Aorta (tissue), 5 donors: Measurements from ENCODE around the gene NLGN4X. TPM values are rescaled to one million over a fixed set of nuclear protein-coding genes. Genes with fewer than 3 reads are reported as not detected.

Experiments used
- ATAC-seq: fragments of 200-7000 bp; cut with Tn5 transposase; one replicate; pipeline ENCODE4 v1.9.1; 2022; ENCODE audit warnings: moderate library complexity; ENCODE audit not compliant: low FRiP score
- DNase-seq, 2 donors: peaks; one replicate each; pipeline ENCODE4 v3.0.0-alpha.2; 2020
- H3K27ac ChIP-seq, 2 donors: one replicate each; pipeline ENCODE4 v1.5.1; 2013; ENCODE audit warnings: low read length in 2 of 2, mild to moderate bottlenecking in 2 of 2, moderate library complexity in 2 of 2, control low read depth in 1 of 2, inconsistent platforms in 1 of 2, low read depth in 1 of 2
- H3K27me3 ChIP-seq, 2 donors: one replicate each; pipeline ENCODE4 v1.6.1; 2013; ENCODE audit warnings: control low read depth in 1 of 2, low read length in 1 of 2, mild to moderate bottlenecking in 1 of 2, moderate library complexity in 1 of 2; ENCODE audit not compliant: insufficient read depth in 2 of 2, control insufficient read depth in 1 of 2
- H3K36me3 ChIP-seq, 2 donors: one replicate each; pipeline ENCODE4 v1.6.1; 2013; ENCODE audit warnings: control low read depth in 1 of 2, low read length in 1 of 2, mild to moderate bottlenecking in 1 of 2; ENCODE audit not compliant: insufficient read depth in 2 of 2, control insufficient read depth in 1 of 2
- H3K4me1 ChIP-seq, 2 donors: one replicate each; pipeline ENCODE4 v1.6.1; 2013; ENCODE audit warnings: low read length in 2 of 2, control low read depth in 1 of 2, mild to moderate bottlenecking in 1 of 2, moderate library complexity in 1 of 2; ENCODE audit not compliant: insufficient read depth in 2 of 2, control insufficient read depth in 1 of 2
- H3K4me3 ChIP-seq, 2 donors: one replicate each; pipeline ENCODE4 v1.5.1; 2013; ENCODE audit warnings: low read length in 2 of 2, control low read depth in 1 of 2, mild to moderate bottlenecking in 1 of 2
- H3K9me3 ChIP-seq: one replicate; pipeline ENCODE4 v1.6.1; 2013; ENCODE audit warnings: mild to moderate bottlenecking, low read length; ENCODE audit not compliant: control insufficient read depth
- WGBS, 2 donors: extraction: QIAGEN DNeasy Blood & Tissue Kit; methylation state at CpG; one replicate each; pipeline ENCODE4 v1.1.7; 2013; 5-methylcytosine and 5-hydroxymethylcytosine counted together
- intact Hi-C, 2 donors: fragments of 100-400 bp; cut with DNase I; formaldehyde crosslinking; loops; one replicate each; pipeline versions ENCODE4 v1.14.2 to v1.15.0; 2022
- long read RNA-seq, 2 donors: library from polyadenylated mRNA; unstranded; transcript quantifications; one replicate each; pipeline ENCODE4 v2.0.0, GENCODE V29; 2020 to 2021
- polyA plus RNA-seq, 2 donors: library from polyadenylated mRNA; stranded (reverse); fragments of 200-250 nt; gene quantifications; one replicate each; pipeline ENCODE4 v1.2.3, GENCODE V29; 2013
- total RNA-seq, 2 donors: library from RNA; stranded (reverse); fragmentation: NEBNext Ultra II Directional; extraction: Animal tissue kit (Norgen Biotek cat#: 25700); gene quantifications; one replicate each; pipeline ENCODE4 v1.2.1, GENCODE V29; 2021
- donor health status: healthy with polysubstance abuse.
- donor health status: Bipolar disorder and iron deficiency.
- donor health status: DM: no; HTN: no; CAD: no.
- donor health status: DM: no; HTN: no; CAD: no.
- donor health status: DM: yes; HTN: yes; CAD: no.

The NLGN4X gene
- total RNA-seq = 1 to 10 TPM; 1.6 to 2.1 TPM
- polyA plus RNA-seq = under 1 TPM; 0.13 to 0.31 TPM
- long read RNA-seq, donor 1, full-length matches to known transcripts = 2 of 2 reads
- long read RNA-seq, donor 1, partial matches to known transcripts = 0 of 2 reads
- long read RNA-seq, donor 1, other reads (novel, unspliced or antisense) = 0 of 2 reads
- long read RNA-seq, donor 2, partial matches to known transcripts = 0 of 2 reads
- long read RNA-seq, donor 2, other reads (novel, unspliced or antisense) = 2 of 2 reads

DNA sequence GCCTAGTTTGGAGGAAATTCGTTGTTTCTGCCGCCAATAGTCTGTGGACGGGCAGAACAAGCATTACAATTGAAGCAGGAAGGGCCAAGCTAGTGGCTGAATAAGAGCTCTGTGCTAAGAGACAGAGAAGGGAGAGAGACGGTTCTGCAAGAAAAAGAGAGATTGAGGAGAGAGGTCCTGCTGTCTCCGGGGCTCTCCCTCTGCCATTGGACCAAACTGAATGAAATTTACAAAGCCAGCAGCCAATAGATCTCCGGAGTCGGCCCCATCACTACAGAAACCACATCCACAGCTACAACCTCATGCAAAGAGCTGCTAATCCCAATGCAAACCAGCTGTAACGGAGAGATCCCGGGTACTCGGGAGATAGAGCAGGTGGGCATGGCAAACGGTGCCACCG lies at the start of gene NLGN4X:
Gene NLGN4X, minus strand, starts transcription at position 148 of the 400 bp plus-strand sequence. CDS start 77,401 bp downstream, outside the sequence.
- ATAC-seq (no peak), DNase-seq (no peak)
- Histone ChIP-seq H3K4me1 (no peaks in the 10 kb centered on the region), H3K9me3 (no peaks in the 10 kb centered on the region), H3K36me3 (no peaks in the 10 kb centered on the region), H3K27me3 (no peaks in the 10 kb centered on the region), H3K4me3 (no peak within 1 kb of the TSS), H3K27ac (no peak within 1 kb of the TSS)
- WGBS, 2 donors = 1% methylated on average over 12 of the region's 12 CpGs
- intact Hi-C loops = no loop called here

DNA sequence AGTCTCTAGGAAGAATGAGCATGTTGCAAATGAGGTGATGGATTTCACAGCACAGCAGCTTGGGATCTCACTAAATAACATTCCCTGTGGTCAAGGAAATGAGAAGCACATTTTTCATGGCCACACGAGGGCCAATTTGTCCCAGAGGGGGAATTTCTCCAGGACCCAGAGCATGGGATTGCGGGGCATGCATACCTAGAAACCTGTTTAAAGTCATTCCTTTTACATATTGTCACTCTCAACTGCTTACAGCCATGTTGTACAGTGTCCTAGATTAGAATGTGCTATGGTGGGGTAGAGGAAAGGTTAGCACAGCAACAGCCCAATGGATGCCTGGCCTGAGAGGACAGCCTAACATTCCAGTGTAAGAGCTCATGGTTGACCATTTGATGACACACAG lies 37.4 kb upstream of the NLGN4X start:
- Histone ChIP-seq H3K4me1 (no peaks in the 10 kb centered on the region), H3K27ac (no peak overlapping the region), H3K36me3 (no peaks in the 10 kb centered on the region), H3K27me3 (no peaks in the 10 kb centered on the region), H3K4me3 (no peak overlapping the region), H3K9me3 (no peaks in the 10 kb centered on the region)
- no peak for DNase-seq
- WGBS, 2 donors = 70 to 75% methylated on average over 2 of the region's 2 CpGs
- ATAC-seq = no peak
- intact Hi-C loops = no loop called here

DNA sequence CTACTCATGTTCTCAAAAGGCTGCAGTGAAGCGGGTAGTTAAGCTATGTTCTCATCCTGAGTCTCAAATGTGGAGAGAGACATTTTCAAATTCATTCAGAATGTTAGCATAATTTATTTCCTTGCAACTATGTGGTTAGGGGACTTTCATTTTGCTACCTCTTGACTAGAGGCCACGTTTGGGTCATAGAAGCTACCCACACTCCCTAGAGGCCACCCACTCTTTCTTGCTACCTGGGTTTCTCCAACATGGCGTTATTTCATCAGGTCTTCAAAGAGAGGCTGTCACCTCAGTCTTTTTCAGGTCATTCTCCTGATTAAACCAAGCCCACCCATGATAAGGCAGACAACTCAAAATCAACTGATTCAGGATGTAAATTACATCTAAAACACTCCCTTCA lies 34.3 kb upstream of the NLGN4X start:
- Histone ChIP-seq H3K4me1 (no peaks in the 10 kb centered on the region), H3K4me3 (no peak overlapping the region), H3K27ac (no peak overlapping the region), H3K27me3 (no peaks in the 10 kb centered on the region), H3K9me3 (no peaks in the 10 kb centered on the region), H3K36me3 (no peaks in the 10 kb centered on the region)
- intact Hi-C loops = no loop called here
- no peak for ATAC-seq
- no peak for DNase-seq
- 70% methylated on average over 3 of the region's 3 CpGs for WGBS, 2 donors

DNA sequence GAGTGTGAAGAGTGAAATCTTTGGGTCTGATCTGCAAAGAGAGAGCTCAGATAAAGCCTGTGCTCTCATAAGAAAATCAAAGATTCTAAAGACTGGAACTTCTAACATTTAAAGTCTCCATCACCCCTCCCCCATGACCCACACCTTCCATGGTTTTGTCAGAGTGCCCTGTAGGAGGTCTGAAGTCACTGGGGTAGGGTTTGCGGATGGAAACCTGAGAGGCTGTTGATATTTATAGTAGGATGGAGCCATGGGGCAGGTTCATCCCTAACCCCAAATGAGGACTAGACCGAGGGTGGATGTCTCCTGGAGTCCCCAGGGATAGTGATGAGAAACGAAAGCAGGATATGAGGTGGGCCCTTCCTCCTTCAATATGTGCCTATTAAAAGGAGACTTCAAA lies 28.4 kb upstream of the NLGN4X start:
- Histone ChIP-seq H3K27me3 (no peaks in the 10 kb centered on the region), H3K4me1 (no peaks in the 10 kb centered on the region), H3K9me3 (no peaks in the 10 kb centered on the region), H3K4me3 (no peak overlapping the region), H3K27ac (no peak overlapping the region), H3K36me3 (no peaks in the 10 kb centered on the region)
- WGBS, 2 donors = 22 to 26% methylated on average over 3 of the region's 3 CpGs
- DNase-seq = no peak
- intact Hi-C loops = no loop called here
- no peak for ATAC-seq

DNA sequence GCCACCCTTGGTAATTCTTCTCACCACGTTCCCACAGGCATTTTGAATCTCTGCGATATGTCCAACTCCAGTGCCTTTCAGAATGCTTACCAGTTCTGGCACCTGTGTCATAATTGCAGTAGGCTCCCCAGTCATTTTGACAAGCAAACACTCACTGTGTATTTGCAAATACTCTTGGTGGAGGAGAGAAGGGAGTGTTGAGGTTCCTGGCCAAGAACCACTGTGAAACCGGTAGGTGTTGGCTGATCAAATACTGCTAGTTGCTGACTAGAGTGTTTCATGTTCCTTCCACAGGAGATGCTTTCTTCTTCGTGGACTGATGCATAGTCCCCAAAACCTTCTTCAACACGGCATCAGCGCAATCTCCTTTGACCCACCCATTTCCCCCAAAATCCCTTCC lies 16.0 kb upstream of the NLGN4X start:
- intact Hi-C loops = no loop called here
- Histone ChIP-seq H3K9me3 (no peaks in the 10 kb centered on the region), H3K36me3 (no peaks in the 10 kb centered on the region), H3K27ac (no peak overlapping the region), H3K4me3 (no peak overlapping the region), H3K4me1 (no peaks in the 10 kb centered on the region), H3K27me3 (no peaks in the 10 kb centered on the region)
- no peak for DNase-seq
- WGBS, 2 donors = 88 to 89% methylated on average over 6 of the region's 6 CpGs
- no peak for ATAC-seq

DNA sequence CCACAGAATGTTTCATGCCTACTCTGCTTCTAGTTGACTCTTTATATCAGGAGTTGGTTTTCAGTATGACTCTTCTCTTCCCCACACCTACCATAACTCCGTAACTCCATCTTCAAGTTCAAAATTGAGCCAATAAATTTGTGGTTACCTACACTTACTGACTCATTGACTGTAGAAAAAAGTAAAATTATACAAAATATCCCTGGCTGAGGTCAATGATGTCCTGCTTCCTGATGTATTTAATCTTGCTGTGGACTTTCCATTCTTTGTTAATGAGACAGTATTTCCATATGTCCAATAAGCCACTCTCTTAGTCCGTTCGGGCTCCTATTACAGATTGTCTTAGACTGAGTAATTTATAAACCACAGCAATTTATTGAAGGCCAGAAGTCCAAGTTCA lies 9.9 kb upstream of the NLGN4X start:
- no peaks in the 10 kb centered on the region for H3K9me3 ChIP-seq
- H3K4me3 ChIP-seq = no peak overlapping the region
- DNase-seq (no peak), ATAC-seq (no peak)
- intact Hi-C loops = no loop called here
- no peaks in the 10 kb centered on the region for H3K27me3 ChIP-seq
- no peaks in the 10 kb centered on the region for H3K4me1 ChIP-seq
- H3K36me3 ChIP-seq = no peaks in the 10 kb centered on the region
- no peak overlapping the region for H3K27ac ChIP-seq
- WGBS, 2 donors = 86 to 93% methylated on average over 3 of the region's 3 CpGs

DNA sequence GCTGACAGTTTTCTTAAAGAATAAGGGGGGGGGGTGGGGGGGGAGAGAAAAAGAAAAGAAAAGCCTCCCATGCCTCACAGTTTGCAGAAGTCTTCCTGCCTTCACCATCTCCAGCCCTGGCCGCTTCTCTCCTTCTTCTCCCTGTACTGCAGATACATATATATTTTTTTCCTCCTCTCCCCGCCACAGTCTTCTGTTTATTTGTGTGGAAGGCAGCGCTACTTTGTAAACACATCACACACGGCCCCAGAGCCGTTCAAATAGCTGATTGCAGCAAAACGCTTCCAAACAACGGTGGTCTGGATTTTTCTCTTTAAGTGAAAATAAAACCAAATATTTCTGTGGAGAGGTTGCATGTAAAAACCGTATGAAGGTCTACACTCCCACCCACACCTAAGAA lies 732 bp downstream of the NLGN4X start:
- DNase-seq (no peak), ATAC-seq (no peak)
- Histone ChIP-seq H3K4me3 (no peak overlapping the region), H3K27me3 (no peaks in the 10 kb centered on the region), H3K9me3 (no peaks in the 10 kb centered on the region), H3K27ac (no peak overlapping the region), H3K4me1 (no peaks in the 10 kb centered on the region), H3K36me3 (no peaks in the 10 kb centered on the region)
- intact Hi-C loops = no loop called here
- 1 to 2% methylated on average over 8 of the region's 8 CpGs for WGBS, 2 donors

DNA sequence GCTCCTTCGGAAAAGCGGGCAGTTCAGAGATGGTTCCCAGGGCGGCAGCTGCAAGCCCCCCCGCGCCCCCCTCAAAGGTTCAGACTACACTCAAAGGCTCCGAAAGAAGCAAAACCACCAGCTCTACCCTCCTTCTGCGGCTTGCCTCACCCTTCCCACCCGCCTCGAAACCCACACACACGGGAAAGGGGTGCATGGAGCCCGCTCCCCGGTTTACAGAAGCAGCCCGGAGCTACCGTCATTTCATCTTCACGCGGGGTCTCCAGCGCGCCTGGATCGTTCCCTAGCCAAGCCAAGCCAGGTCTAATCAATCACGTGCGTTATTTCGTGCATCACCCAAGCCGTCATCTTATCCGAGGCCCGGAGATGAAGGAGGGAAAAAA lies 1.2 kb downstream of the NLGN4X start:
- DNase-seq (no peak), ATAC-seq (no peak)
- no peak overlapping the region for H3K4me3 ChIP-seq
- H3K27me3 ChIP-seq = no peaks in the 10 kb centered on the region
- intact Hi-C loops = no loop called here
- no peaks in the 10 kb centered on the region for H3K36me3 ChIP-seq
- no peaks in the 10 kb centered on the region for H3K9me3 ChIP-seq
- 0 to 1% methylated on average over 25 of the region's 25 CpGs for WGBS, 2 donors
- H3K4me1 ChIP-seq = no peaks in the 10 kb centered on the region
- no peak overlapping the region for H3K27ac ChIP-seq

DNA sequence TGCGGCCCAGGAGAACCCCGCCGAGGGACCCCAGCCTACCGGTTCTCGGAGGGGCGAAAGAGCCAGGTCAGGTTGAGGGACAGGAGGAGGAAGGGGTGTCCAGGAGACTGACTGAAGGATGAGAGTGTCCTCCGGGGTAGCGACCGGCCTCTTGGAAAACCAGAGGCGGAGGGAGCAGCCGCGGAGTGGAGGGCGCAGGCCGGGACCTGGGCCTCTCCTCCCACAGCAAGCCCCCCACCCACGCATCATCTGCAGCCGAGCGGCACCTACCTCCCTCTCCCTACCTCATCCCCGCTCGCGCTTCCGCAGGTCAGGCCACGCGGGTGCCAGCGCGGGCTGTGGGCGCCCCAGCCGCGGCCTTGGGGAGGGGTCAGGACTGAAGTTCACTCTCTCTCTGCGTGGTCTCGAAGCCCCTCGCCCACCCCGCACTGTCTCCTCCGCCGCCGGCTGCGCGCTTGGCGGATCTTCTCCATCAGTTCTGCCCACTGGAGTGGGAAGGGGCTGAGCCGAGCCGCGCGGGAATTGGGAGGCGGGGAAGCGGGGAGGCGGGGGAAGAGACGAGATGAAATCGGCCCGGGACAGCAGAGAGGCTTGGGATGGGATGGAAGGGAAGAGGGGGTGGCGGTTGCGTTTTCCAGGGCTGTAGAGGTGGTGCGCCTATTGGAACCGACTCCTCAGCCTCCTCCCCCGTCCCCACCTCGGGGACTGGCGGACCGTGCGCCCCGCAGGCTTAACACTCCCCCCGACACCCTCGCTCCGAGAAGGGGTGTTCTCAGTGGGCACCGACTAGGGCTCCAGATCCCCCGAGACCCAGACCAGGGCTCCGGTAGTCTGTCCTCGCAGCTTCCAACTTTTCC lies 1.8 kb downstream of the NLGN4X start:
- Histone ChIP-seq H3K27me3 (no peaks in the 10 kb centered on the region), H3K9me3 (no peaks in the 10 kb centered on the region), H3K27ac (no peak overlapping the region), H3K36me3 (no peaks in the 10 kb centered on the region), H3K4me1 (no peaks in the 10 kb centered on the region), H3K4me3 (peak overlapping the region in 1 of 2 donors; percentile 9)
- 1% methylated on average over 46 to 65 of the region's 65 CpGs for WGBS, 2 donors
- ATAC-seq = peak; percentile 25
- intact Hi-C loops = no loop called here
- peak in 1 of 2 donors; percentile 70 for DNase-seq
